Spleen (tissue), 7 donors: ENCODE measurements around the gene SYPL2.

ENCODE experiments used
- CTCF ChIP-seq, 11 experiments: fragments of 200-600 bp in 7 of 11; fragments of 450-650 bp in 4 of 11; sonication (generic) in 4 of 11; IDR thresholded peaks in 8 of 11; conservative IDR thresholded peaks in 3 of 11; 1 replicate in 7 of 11; 2 replicates in 4 of 11; pipeline versions ENCODE4 v1.4.0 to v1.8.0; 2016 to 2021; ENCODE audit warnings: antibody characterized with exemption in 11 of 11, inconsistent platforms in 4 of 11, mild to moderate bottlenecking in 1 of 11
- POLR2A ChIP-seq, 3 donors: fragments of 450-650 bp; IDR thresholded peaks; one replicate each; pipeline ENCODE4 v1.5.1; 2017; ENCODE audit warnings: antibody characterized with exemption in 3 of 3, mild to moderate bottlenecking in 1 of 3
- POLR2AphosphoS5 ChIP-seq, 3 donors: sonication (generic); formaldehyde crosslinking; IDR thresholded peaks; one replicate each; pipeline ENCODE4 v1.5.1; 2017; ENCODE audit warnings: antibody characterized with exemption in 3 of 3
- donor health status: DM: no; HTN: no; CAD: no; lungs with moderate emphysema.
- donor health status: DM: no; HTN: no; CAD: no.
- donor health status: DM: no; HTN: no; CAD: no.

DNA sequence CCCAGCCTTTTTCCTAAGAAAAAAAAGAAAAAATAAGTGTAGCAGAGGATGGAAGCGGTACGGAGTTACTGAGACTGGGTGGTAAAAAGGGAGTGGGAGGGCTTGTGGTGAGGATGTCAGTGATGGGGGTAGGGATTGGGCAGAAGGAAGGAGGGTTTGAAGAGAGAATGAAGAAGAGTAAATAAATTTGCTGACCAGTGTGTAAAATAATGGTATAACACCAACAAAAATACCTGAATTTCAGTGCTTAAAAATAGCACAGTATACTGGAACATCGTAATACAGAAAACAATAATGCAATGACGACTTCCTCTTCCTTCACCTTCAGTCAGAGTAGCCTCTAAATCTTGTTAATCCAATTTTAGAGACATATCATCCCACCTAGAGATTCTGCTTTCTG, 18.8 kb upstream of the SYPL2 start:
- TF ChIP-seq POLR2A (IDR thresholded peaks at IDR 0.05) (no peak), CTCF (IDR thresholded peaks at IDR 0.05 in 8 of 11, conservative IDR thresholded peaks at IDR 0.05 in 3 of 11) (no peak), POLR2AphosphoS5 (IDR thresholded peaks at IDR 0.05) (no peak)
